ENCODE data around the gene RXRA.

Gene RXRA

GRCh38 chr9:134413890-134414623, 87.8 kb downstream of the RXRA start:
- no peaks in the 10 kb centered on the region for H3K79me2 ChIP-seq (ENCODE audit: insufficient read depth, low read length)
- H3K27me3 ChIP-seq (ENCODE audit: insufficient read depth, low read length, poor library complexity): no peaks in the 10 kb centered on the region
- no peak overlapping the region for H3K9ac ChIP-seq (ENCODE audit: low read depth, low read length)
- TF ChIP-seq CTCF (IDR thresholded peaks at IDR 0.05; ENCODE audit: borderline replicate concordance, extremely low read depth, low read length, poor library complexity, severe bottlenecking): no peak
- no peak for TF ChIP-seq EZH2 (IDR thresholded peaks at IDR 0.05; ENCODE audit: borderline replicate concordance, low read depth, low read length, severe bottlenecking)
- DNase-seq: no peak
- no peak overlapping the region for H2AFZ ChIP-seq (ENCODE audit: low read depth, low read length)
- H3K27ac ChIP-seq (ENCODE audit: low read length): no peak overlapping the region
- H3K4me1 ChIP-seq (ENCODE audit: insufficient read depth, low read length): no peaks in the 10 kb centered on the region
- no peak overlapping the region for H3K4me3 ChIP-seq (ENCODE audit: low read depth in 1 of 2, low read length in 2 of 2)
- no peak overlapping the region for H3K4me2 ChIP-seq (ENCODE audit: insufficient read depth, low read length)
- H4K20me1 ChIP-seq (ENCODE audit: insufficient read depth, low read length): peaks cover 20% of the 10 kb centered on the region
- no peak for ATAC-seq (ENCODE audit: insufficient read depth, low read depth)
- H3K9me3 ChIP-seq (ENCODE audit: insufficient read depth, low read length, severe bottlenecking): no peaks in the 10 kb centered on the region
- H3K36me3 ChIP-seq (ENCODE audit: insufficient read depth, low read length): no peaks in the 10 kb centered on the region; the same call in 1 of the 2 replicates

- H3K4me1 ChIP-seq (ENCODE audit: insufficient read depth, low read length): no peaks in the 10 kb centered on the region
- no peak for DNase-seq
- no peaks in the 10 kb centered on the region for H3K79me2 ChIP-seq (ENCODE audit: insufficient read depth, low read length)
- H3K4me2 ChIP-seq (ENCODE audit: insufficient read depth, low read length): no peak overlapping the region
- no peaks in the 10 kb centered on the region for H3K9me3 ChIP-seq (ENCODE audit: insufficient read depth, low read length, severe bottlenecking)
- H3K27me3 ChIP-seq (ENCODE audit: insufficient read depth, low read length, poor library complexity): no peaks in the 10 kb centered on the region
- H3K36me3 ChIP-seq (ENCODE audit: insufficient read depth, low read length): no peaks in the 10 kb centered on the region; the same call in 1 of the 2 replicates
- no peak for TF ChIP-seq CTCF (IDR thresholded peaks at IDR 0.05; ENCODE audit: borderline replicate concordance, extremely low read depth, low read length, poor library complexity, severe bottlenecking)
- no peak for TF ChIP-seq EZH2 (IDR thresholded peaks at IDR 0.05; ENCODE audit: borderline replicate concordance, low read depth, low read length, severe bottlenecking)
- no peak for ATAC-seq (ENCODE audit: insufficient read depth, low read depth)
- H4K20me1 ChIP-seq (ENCODE audit: insufficient read depth, low read length): peaks cover 15% of the 10 kb centered on the region
- H2AFZ ChIP-seq (ENCODE audit: low read depth, low read length): no peak overlapping the region
- H3K4me3 ChIP-seq (ENCODE audit: low read depth in 1 of 2, low read length in 2 of 2): no peak overlapping the region
- H3K27ac ChIP-seq (ENCODE audit: low read length): no peak overlapping the region
- no peak overlapping the region for H3K9ac ChIP-seq (ENCODE audit: low read depth, low read length)
Measured at GRCh38 chr9:134414900-134415425, 88.7 kb downstream of the RXRA start.

GRCh38 chr9:134416385-134417015, 90.2 kb downstream of the RXRA start:
- H3K9ac ChIP-seq (ENCODE audit: low read depth, low read length): no peak overlapping the region
- no peaks in the 10 kb centered on the region for H3K27me3 ChIP-seq (ENCODE audit: insufficient read depth, low read length, poor library complexity)
- no peak overlapping the region for H3K4me2 ChIP-seq (ENCODE audit: insufficient read depth, low read length)
- no peaks in the 10 kb centered on the region; the same call in 1 of the 2 replicates for H3K36me3 ChIP-seq (ENCODE audit: insufficient read depth, low read length)
- ATAC-seq (ENCODE audit: insufficient read depth, low read depth) (no peak), DNase-seq (no peak)
- no peak overlapping the region for H2AFZ ChIP-seq (ENCODE audit: low read depth, low read length)
- TF ChIP-seq CTCF (IDR thresholded peaks at IDR 0.05; ENCODE audit: borderline replicate concordance, extremely low read depth, low read length, poor library complexity, severe bottlenecking): no peak
- TF ChIP-seq EZH2 (IDR thresholded peaks at IDR 0.05; ENCODE audit: borderline replicate concordance, low read depth, low read length, severe bottlenecking): no peak
- H3K79me2 ChIP-seq (ENCODE audit: insufficient read depth, low read length): no peaks in the 10 kb centered on the region
- no peak overlapping the region for H3K27ac ChIP-seq (ENCODE audit: low read length)
- H4K20me1 ChIP-seq (ENCODE audit: insufficient read depth, low read length): peaks cover 9% of the 10 kb centered on the region
- H3K4me1 ChIP-seq (ENCODE audit: insufficient read depth, low read length): no peaks in the 10 kb centered on the region
- H3K9me3 ChIP-seq (ENCODE audit: insufficient read depth, low read length, severe bottlenecking): no peaks in the 10 kb centered on the region
- H3K4me3 ChIP-seq (ENCODE audit: low read depth in 1 of 2, low read length in 2 of 2): no peak overlapping the region
